ENCODE measurements around the gene C20orf173. TPM values are rescaled to one million over a fixed set of nuclear protein-coding genes. Genes with fewer than 3 reads are reported as not detected.

C20orf173 gene
- total RNA-seq, 2 donors from 2014 or later = not detected

DNA sequence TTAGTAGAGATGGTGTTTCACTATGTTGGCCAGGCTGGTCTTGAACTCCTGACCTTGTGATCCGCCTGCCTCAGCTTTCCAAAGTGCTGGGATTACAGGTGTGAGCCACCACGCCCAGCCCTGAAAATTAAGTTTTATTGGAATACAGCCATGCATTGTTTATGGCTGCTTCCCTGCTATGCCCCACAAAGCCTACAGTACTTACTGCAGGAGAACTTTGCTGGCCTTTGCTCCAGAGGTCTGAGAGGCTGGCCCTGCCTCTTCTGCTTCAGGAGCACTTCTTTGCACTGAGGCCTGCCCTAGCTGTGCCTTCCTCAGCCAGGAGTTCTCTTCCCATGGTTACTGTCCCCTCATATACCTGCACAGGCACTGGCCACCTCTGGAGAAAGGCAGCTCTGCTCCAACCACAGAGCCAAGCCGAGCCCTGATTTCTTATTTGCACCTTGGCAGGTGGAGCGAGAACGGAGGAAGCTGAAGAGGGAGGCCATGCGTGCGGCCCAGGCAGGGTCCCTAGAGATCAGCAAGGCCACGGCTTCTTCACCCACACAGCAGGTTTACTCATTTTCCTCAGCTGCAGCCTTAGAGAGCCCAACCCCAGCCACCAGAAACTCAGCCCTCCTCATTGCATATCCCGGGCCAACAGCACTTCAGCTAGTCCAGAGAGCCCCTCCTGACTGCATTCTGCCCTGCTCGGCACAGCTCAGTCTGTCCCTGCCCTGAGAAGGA lies 20.8 kb downstream of the C20orf173 start:
- peaks cover 0 to 5% of the 10 kb centered on the region in 2 donors for H3K4me1 ChIP-seq (ENCODE audit: control insufficient read depth in 1 of 2, low read depth in 2 of 2)
- H3K9me3 ChIP-seq = no peaks in the 10 kb centered on the region
- H3K4me3 ChIP-seq = no peak overlapping the region
- peaks cover 34% of the 10 kb centered on the region for H3K36me3 ChIP-seq
- no peak for ATAC-seq (ENCODE audit: insufficient number of reproducible peaks, low FRiP score, low read depth)
- no peaks in the 10 kb centered on the region for H3K27me3 ChIP-seq (replicated peaks; ENCODE audit: insufficient read depth)
- no peak for DNase-seq (ENCODE audit: low spot score)
- H3K27ac ChIP-seq = no peak overlapping the region
- TF ChIP-seq, protein P1, sequence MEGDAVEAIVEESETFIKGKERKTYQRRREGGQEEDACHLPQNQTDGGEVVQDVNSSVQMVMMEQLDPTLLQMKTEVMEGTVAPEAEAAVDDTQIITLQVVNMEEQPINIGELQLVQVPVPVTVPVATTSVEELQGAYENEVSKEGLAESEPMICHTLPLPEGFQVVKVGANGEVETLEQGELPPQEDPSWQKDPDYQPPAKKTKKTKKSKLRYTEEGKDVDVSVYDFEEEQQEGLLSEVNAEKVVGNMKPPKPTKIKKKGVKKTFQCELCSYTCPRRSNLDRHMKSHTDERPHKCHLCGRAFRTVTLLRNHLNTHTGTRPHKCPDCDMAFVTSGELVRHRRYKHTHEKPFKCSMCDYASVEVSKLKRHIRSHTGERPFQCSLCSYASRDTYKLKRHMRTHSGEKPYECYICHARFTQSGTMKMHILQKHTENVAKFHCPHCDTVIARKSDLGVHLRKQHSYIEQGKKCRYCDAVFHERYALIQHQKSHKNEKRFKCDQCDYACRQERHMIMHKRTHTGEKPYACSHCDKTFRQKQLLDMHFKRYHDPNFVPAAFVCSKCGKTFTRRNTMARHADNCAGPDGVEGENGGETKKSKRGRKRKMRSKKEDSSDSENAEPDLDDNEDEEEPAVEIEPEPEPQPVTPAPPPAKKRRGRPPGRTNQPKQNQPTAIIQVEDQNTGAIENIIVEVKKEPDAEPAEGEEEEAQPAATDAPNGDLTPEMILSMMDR (IDR thresholded peaks at IDR 0.05) = no peak

DNA sequence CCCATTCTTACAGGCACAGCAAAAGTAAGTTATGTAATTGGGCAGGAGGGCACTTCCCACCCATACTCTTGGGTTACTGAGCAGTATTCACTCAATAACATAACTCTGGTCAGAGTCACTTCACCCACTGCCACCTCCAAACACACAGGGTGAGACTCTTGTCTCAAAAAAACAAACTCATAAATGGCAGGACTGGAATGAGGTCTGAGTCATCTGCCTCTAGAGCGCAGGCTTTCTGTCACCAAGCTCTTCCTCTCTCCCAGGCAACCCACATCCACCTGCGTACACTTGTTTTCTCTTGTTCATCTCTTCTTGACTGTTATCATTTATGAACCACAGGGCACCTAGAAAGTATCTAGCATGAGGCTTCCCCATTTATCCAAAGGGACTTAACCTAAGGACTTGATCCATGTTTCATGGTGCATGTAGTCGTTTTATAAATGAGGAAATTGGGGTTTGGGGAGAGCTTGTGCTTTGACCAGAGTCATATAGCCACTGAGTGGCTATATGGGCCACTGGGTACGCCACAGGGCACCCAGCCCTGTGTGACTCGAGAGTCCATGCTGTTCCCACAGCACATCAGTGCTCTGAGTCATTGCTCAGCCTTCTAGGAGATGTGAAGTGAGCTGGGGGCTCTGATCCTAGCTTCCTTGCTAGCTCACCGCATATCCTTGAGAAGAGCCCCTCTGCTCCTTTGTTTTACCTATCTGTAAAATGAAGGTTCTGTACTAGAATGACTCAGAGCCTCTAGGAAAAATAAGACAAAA lies 22.4 kb downstream of the C20orf173 start:
- DNase-seq (ENCODE audit: low spot score) (no peak), ATAC-seq (ENCODE audit: insufficient number of reproducible peaks, low FRiP score, low read depth) (no peak)
- no peak overlapping the region for H3K27ac ChIP-seq
- peaks cover 0 to 6% of the 10 kb centered on the region in 2 donors for H3K4me1 ChIP-seq (ENCODE audit: control insufficient read depth in 1 of 2, low read depth in 2 of 2)
- no peaks in the 10 kb centered on the region for H3K27me3 ChIP-seq (replicated peaks; ENCODE audit: insufficient read depth)
- TF ChIP-seq, protein P1 (IDR thresholded peaks at IDR 0.05) = no peak
- peaks cover 48% of the 10 kb centered on the region for H3K36me3 ChIP-seq
- H3K9me3 ChIP-seq = no peaks in the 10 kb centered on the region
- H3K4me3 ChIP-seq = no peak overlapping the region

DNA sequence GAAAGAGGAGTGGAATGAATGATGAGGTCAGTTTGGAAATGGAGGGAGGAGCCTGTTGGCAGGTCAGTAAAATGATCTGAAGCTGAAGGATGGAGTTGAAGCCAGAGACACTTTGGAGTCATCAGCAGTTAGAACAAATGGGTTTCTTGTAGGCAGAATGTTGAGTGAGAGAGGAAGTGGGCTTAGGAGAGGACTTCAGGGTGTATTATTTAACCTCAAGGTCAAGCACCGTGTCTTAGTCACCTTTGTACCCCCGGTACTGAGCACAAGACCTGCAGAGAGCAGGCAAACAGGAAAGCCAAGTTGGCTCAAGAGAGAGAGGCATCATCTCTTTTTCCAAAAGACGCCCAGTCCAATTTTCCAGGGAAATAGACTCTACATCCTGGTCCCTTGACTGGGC lies 23.3 kb downstream of the C20orf173 start:
- TF ChIP-seq, protein P1 (IDR thresholded peaks at IDR 0.05) = no peak
- no peak for ATAC-seq (ENCODE audit: insufficient number of reproducible peaks, low FRiP score, low read depth)
- Histone ChIP-seq H3K27me3 (replicated peaks; ENCODE audit: insufficient read depth) (no peaks in the 10 kb centered on the region), H3K4me3 (no peak overlapping the region), H3K36me3 (peaks cover 53% of the 10 kb centered on the region), H3K4me1 (ENCODE audit: control insufficient read depth in 1 of 2, low read depth in 2 of 2) (peaks cover 0 to 6% of the 10 kb centered on the region in 2 donors), H3K9me3 (no peaks in the 10 kb centered on the region), H3K27ac (no peak overlapping the region)
- DNase-seq (ENCODE audit: low spot score) = no peak

DNA sequence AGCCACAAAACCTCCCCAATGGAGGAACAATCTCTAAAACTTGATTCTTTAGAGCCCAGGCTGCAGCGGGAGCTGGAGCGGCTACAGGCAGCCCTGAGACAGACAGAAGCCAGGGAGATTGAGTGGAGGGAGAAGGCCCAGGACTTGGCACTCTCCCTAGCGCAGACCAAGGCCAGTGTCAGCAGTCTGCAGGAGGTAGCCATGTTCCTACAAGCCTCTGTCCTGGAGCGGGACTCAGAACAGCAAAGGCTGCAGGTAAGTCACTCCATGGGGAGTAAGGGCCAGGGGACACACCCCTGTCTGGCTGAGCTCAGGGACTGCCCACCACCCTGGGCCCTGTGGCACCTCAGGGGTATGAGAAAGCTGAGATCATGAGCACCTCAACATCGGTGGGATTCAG lies 24.7 kb downstream of the C20orf173 start:
- ATAC-seq (ENCODE audit: insufficient number of reproducible peaks, low FRiP score, low read depth) = no peak
- Histone ChIP-seq H3K9me3 (no peaks in the 10 kb centered on the region), H3K27me3 (replicated peaks; ENCODE audit: insufficient read depth) (no peaks in the 10 kb centered on the region), H3K4me3 (no peak overlapping the region), H3K36me3 (peaks cover 45% of the 10 kb centered on the region), H3K27ac (no peak overlapping the region), H3K4me1 (ENCODE audit: control insufficient read depth in 1 of 2, low read depth in 2 of 2) (peaks cover 0 to 6% of the 10 kb centered on the region in 2 donors)
- no peak for DNase-seq (ENCODE audit: low spot score)
- TF ChIP-seq, protein P1 (IDR thresholded peaks at IDR 0.05) = no peak

DNA sequence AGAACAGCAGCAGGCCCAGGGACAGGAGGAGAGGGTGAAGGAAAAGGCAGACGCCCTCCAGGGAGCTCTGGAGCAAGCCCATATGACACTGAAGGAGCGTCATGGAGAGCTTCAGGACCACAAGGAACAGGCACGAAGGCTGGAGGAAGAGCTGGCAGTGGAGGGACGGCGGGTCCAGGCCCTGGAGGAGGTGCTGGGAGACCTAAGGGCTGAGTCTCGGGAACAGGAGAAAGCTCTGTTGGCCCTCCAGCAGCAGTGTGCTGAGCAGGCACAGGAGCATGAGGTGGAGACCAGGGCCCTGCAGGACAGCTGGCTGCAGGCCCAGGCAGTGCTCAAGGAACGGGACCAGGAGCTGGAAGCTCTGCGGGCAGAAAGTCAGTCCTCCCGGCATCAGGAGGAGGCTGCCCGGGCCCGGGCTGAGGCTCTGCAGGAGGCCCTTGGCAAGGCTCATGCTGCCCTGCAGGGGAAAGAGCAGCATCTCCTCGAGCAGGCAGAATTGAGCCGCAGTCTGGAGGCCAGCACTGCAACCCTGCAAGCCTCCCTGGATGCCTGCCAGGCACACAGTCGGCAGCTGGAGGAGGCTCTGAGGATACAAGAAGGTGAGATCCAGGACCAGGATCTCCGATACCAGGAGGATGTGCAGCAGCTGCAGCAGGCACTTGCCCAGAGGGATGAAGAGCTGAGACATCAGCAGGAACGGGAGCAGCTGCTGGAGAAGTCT lies 25.5 kb downstream of the C20orf173 start:
- Histone ChIP-seq H3K4me3 (no peak overlapping the region), H3K27ac (no peak overlapping the region), H3K9me3 (no peaks in the 10 kb centered on the region), H3K4me1 (ENCODE audit: control insufficient read depth in 1 of 2, low read depth in 2 of 2) (peaks cover 0 to 6% of the 10 kb centered on the region in 2 donors), H3K27me3 (replicated peaks; ENCODE audit: insufficient read depth) (no peaks in the 10 kb centered on the region), H3K36me3 (peaks cover 45% of the 10 kb centered on the region)
- DNase-seq (ENCODE audit: low spot score) = no peak
- ATAC-seq (ENCODE audit: insufficient number of reproducible peaks, low FRiP score, low read depth) = no peak
- TF ChIP-seq, protein P1 (IDR thresholded peaks at IDR 0.05) = no peak
